B cell (primary cell): ENCODE measurements around the gene HCFC2. TPM values are rescaled to one million over a fixed set of nuclear protein-coding genes. Genes with fewer than 3 reads are reported as not detected.
A peak's percentile ranks its signal among the peaks of the same experiment; 100 is the strongest.

ENCODE experiments used
- ATAC-seq: fragments of 200-7000 bp; cut with Tn5 transposase; one replicate; pipeline ENCODE4 v1.10.0; 2021; ENCODE audit warnings: low read depth, mild to moderate bottlenecking, moderate number of reproducible peaks, moderate library complexity
- CTCF ChIA-PET: fragments of 350-600 bp; sonication (Branson Sonifier 250); formaldehyde crosslinking; loops from one replicate; lab custom pipeline; 2021; ENCODE audit warnings: antibody characterized with exemption, inconsistent platforms; lab: Charles Lee
- POLR2A ChIA-PET: fragments of 350-600 bp; sonication (Branson Sonifier 250); formaldehyde crosslinking; loops from one replicate; lab custom pipeline; 2021; ENCODE audit warnings: antibody characterized with exemption; lab: Charles Lee
- DNase-seq: peaks from one replicate; pipeline ENCODE4 v3.0.0; 2013
- H2AFZ ChIP-seq: 2 replicates; pipeline ENCODE4 v1.6.1; 2012; ENCODE audit warnings: mild to moderate bottlenecking, low read depth, low read length; ENCODE audit not compliant: insufficient read depth, poor library complexity, severe bottlenecking
- H3K27ac ChIP-seq, 2 donors: 1 replicate in 1 of 2; 2 replicates in 1 of 2; pipeline ENCODE4 v1.5.1; 2012 to 2013; ENCODE audit warnings: low read length in 2 of 2, mild to moderate bottlenecking in 2 of 2, moderate library complexity in 1 of 2
- H3K27me3 ChIP-seq, 4 experiments: fragments of 200-600 bp in 1 of 4; sonication (generic) in 1 of 4; replicated peaks in 1 of 4; 1 replicate in 2 of 4; 2 replicates in 2 of 4; pipeline versions ENCODE4 v1.6.1 to v1.7.0; 2013 to 2016; ENCODE audit warnings: low read length in 3 of 4, mild to moderate bottlenecking in 2 of 4, mixed read lengths in 1 of 4, moderate library complexity in 1 of 4; ENCODE audit not compliant: insufficient read depth in 4 of 4, control insufficient read depth in 3 of 4; ENCODE audit errors: control extremely low read depth in 1 of 4
- H3K36me3 ChIP-seq, 2 experiments: replicated peaks in 1 of 2; 1 replicate in 1 of 2; 2 replicates in 1 of 2; pipeline versions ENCODE4 v1.6.1 to v1.7.1; 2013; ENCODE audit warnings: low read length in 1 of 2; ENCODE audit not compliant: insufficient read depth in 2 of 2, control insufficient read depth in 1 of 2; ENCODE audit errors: control extremely low read depth in 1 of 2, extremely low read depth in 1 of 2
- H3K4me1 ChIP-seq, 2 donors: fragments of 200-600 bp in 1 of 2; sonication (generic) in 1 of 2; 1 replicate in 1 of 2; 2 replicates in 1 of 2; pipeline versions ENCODE4 v1.5.1 to v1.6.1; 2013 to 2017; ENCODE audit warnings: low read length in 2 of 2; ENCODE audit not compliant: control insufficient read depth in 2 of 2, insufficient read depth in 2 of 2
- H3K4me2 ChIP-seq: replicated peaks from 2 replicates; pipeline ENCODE3; 2012; ENCODE audit warnings: mild to moderate bottlenecking, low read depth, low read length; ENCODE audit not compliant: poor library complexity, severe bottlenecking
- H3K4me3 ChIP-seq, 5 experiments: fragments of 200-600 bp in 1 of 5; sonication (generic) in 1 of 5; 1 replicate in 3 of 5; 2 replicates in 2 of 5; pipeline versions ENCODE4 v1.5.1 to v1.7.0; 2011 to 2016; ENCODE audit warnings: low read length in 4 of 5, mild to moderate bottlenecking in 4 of 5, low read depth in 2 of 5, control low read depth in 1 of 5, moderate library complexity in 1 of 5; ENCODE audit not compliant: insufficient read depth in 1 of 5; ENCODE audit errors: control extremely low read depth in 1 of 5, extremely low read depth in 1 of 5
- H3K79me2 ChIP-seq: fragments of 200-600 bp; sonication (generic); one replicate; pipeline ENCODE4 v1.6.0; 2016; ENCODE audit warnings: low read length; ENCODE audit not compliant: control insufficient read depth, insufficient read depth
- H3K9ac ChIP-seq: fragments of 200-600 bp; sonication (generic); 2 replicates; pipeline ENCODE4 v1.6.1; 2017; ENCODE audit warnings: mild to moderate bottlenecking, low read length, moderate library complexity
- H3K9me3 ChIP-seq, 3 donors: one replicate each; pipeline versions ENCODE4 v1.6.1 to v1.7.1; 2013; ENCODE audit warnings: low read length in 2 of 3; ENCODE audit not compliant: control insufficient read depth in 2 of 3, insufficient read depth in 1 of 3; ENCODE audit errors: control extremely low read depth in 1 of 3
- H4K20me1 ChIP-seq: 2 replicates; pipeline ENCODE4 v1.6.0; 2012; ENCODE audit warnings: mild to moderate bottlenecking, low read length; ENCODE audit not compliant: insufficient read depth, control insufficient read depth, poor library complexity, severe bottlenecking
- H3K27ac Mint-ChIP-seq: one replicate; pipeline ENCODE4 v1.8.0; 2021; ENCODE audit warnings: mixed read lengths
- H3K27me3 Mint-ChIP-seq: one replicate; pipeline ENCODE4 v1.8.0; 2021; ENCODE audit warnings: mixed read lengths
- H3K4me1 Mint-ChIP-seq: one replicate; pipeline ENCODE4 v1.8.0; 2021; ENCODE audit warnings: mixed read lengths
- H3K4me3 Mint-ChIP-seq: one replicate; pipeline ENCODE4 v1.8.0; 2021; ENCODE audit warnings: mixed read lengths
- H3K9me3 Mint-ChIP-seq: one replicate; pipeline ENCODE4 v1.8.0; 2022; ENCODE audit warnings: mixed read lengths; ENCODE audit not compliant: insufficient read depth
- CTCF ChIP-seq: fragments of 200-600 bp; IDR thresholded peaks from one replicate; pipeline ENCODE4 v1.8.0; 2022; ENCODE audit warnings: antibody characterized with exemption, mild to moderate bottlenecking
- EZH2 ChIP-seq: IDR thresholded peaks from 2 replicates; pipeline ENCODE4 v1.6.1; 2012; ENCODE audit warnings: borderline replicate concordance, low read depth, mild to moderate bottlenecking, moderate library complexity, low read length; ENCODE audit not compliant: insufficient read depth, poor library complexity, severe bottlenecking
- WGBS: methylation state at CpG from one replicate; pipeline ENCODE4 v1.1.5; 2013; ENCODE audit warnings: missing lambda C conversion rate; ENCODE audit not compliant: insufficient coverage; 5-methylcytosine and 5-hydroxymethylcytosine counted together
- intact Hi-C: fragments of 100-400 bp; cut with micrococcal nuclease; formaldehyde crosslinking; loops from one replicate; pipeline ENCODE4 v1.10.0; 2022
- polyA plus RNA-seq: library from polyadenylated mRNA; depleted of rRNA; stranded (reverse); fragments of >200 nt; gene quantifications from 2 replicates; pipeline ENCODE4 v1.2.3, GENCODE V29; 2012
- total RNA-seq, 2 donors: library from RNA; stranded (reverse); fragments of 120-200 nt in 1 of 2; gene quantifications; 1 replicate in 1 of 2; 2 replicates in 1 of 2; pipeline versions ENCODE4 v1.2.3 to v1.2.4, GENCODE V29; 2013 to 2022

The HCFC2 gene
- total and polyA plus RNA-seq, 2 donors (not counting 1 experiment from before 2014, with no cell fraction given), result 8.2 to 10.5 TPM

- ATAC-seq (no peak), DNase-seq (no peak)
- Histone ChIP-seq H3K79me2 (peaks cover 72% of the 10 kb centered on the region), H4K20me1 (no peaks in the 10 kb centered on the region), H3K4me1 (peaks cover 25 to 26% of the 10 kb centered on the region in 2 donors), H3K4me3 (no peak overlapping the region), H3K36me3 (peaks cover 1 to 31% of the 10 kb centered on the region in 2 experiments), H3K9me3 (no peaks in the 10 kb centered on the region), H3K27me3 (no peaks in the 10 kb centered on the region), H3K4me2 (no peak overlapping the region), H3K9ac (no peak overlapping the region), H2AFZ (no peak overlapping the region), H3K27ac (peak overlapping the region in 1 of 2 donors; percentile 46)
- 100% methylated on average over 1 of the region's 1 CpG for WGBS
- intact Hi-C loops, result no loop called here
- TF ChIP-seq CTCF (no peak), EZH2 (no peak)
- H3K4me3 Mint-ChIP-seq, result no peak overlapping the region
- H3K27ac Mint-ChIP-seq, result no peak overlapping the region
- ChIA-PET POLR2A (no interaction called here), CTCF (interaction anchor here (0.6 to 0.9 kb wide), 2 partner anchors 9 to 25 kb away, joined by 3 read pairs; no protein-coding TSS in a partner anchor)
- H3K4me1 Mint-ChIP-seq, result peaks cover 26% of the 10 kb centered on the region
- H3K9me3 Mint-ChIP-seq, result no peaks in the 10 kb centered on the region
- H3K27me3 Mint-ChIP-seq, result no peaks in the 10 kb centered on the region
Measured at GRCh38 chr12:104133866-104134265, 69.5 kb downstream of the HCFC2 start.

DNA sequence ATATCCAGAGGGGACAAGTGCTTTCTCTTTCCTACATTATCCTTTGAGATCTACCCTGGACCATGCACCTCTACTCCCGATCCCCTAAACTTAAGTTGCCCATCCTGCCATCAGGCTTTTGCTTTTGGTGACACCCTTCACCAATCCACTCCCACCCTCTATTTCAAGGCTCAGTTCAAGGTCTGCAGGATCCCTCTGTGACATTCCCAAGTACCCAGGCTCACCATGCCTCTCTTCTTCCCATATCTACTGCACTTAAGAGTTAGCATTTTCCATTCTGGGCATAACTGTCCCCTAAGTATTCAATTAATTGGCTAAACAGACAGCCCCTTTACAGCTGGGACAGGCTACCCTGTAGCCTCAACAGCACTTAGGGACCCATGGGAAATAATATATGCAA, 70.6 kb downstream of the HCFC2 start:
- TF ChIP-seq EZH2, result no peak
- no peak for TF ChIP-seq CTCF
- H3K9me3 ChIP-seq, result no peaks in the 10 kb centered on the region
- no peak overlapping the region for H3K4me3 ChIP-seq
- ATAC-seq (no peak), DNase-seq (no peak)
- Mint-ChIP-seq H3K27me3 (no peaks in the 10 kb centered on the region), H3K9me3 (no peaks in the 10 kb centered on the region), H3K4me1 (peaks cover 26% of the 10 kb centered on the region), H3K4me3 (no peak overlapping the region), H3K27ac (no peak overlapping the region)
- no peaks in the 10 kb centered on the region for H4K20me1 ChIP-seq
- H3K79me2 ChIP-seq, result peaks cover 62% of the 10 kb centered on the region
- peaks cover 1 to 25% of the 10 kb centered on the region in 2 experiments for H3K36me3 ChIP-seq
- no peak overlapping the region for H3K9ac ChIP-seq
- intact Hi-C loops, result loop anchor here (5.0 kb wide), 5 partner anchors 152 to 1197 kb away; partner anchors contain the start of genes APPL2, C12orf75, EID3 and TDG
- H3K4me2 ChIP-seq, result no peak overlapping the region
- peaks cover 25 to 26% of the 10 kb centered on the region in 2 donors for H3K4me1 ChIP-seq
- ChIA-PET CTCF (no interaction called here), POLR2A (no interaction called here)
- no peak overlapping the region for H2AFZ ChIP-seq
- no peak overlapping the region for H3K27ac ChIP-seq
- no peaks in the 10 kb centered on the region for H3K27me3 ChIP-seq
- WGBS, result 100% methylated on average over 1 of the region's 1 CpG
